ENCODE data around the gene UBE2I. TPM values are rescaled to one million over a fixed set of nuclear protein-coding genes. Genes with fewer than 3 reads are reported as not detected.

Gene UBE2I
- total RNA-seq, 4 donors from 2014 or later, result 55.4 to 110 (median 58.5) TPM

- intact Hi-C loops (cut with DNase I; ENCODE audit: low total_unique reads), result no loop called here
- no peak overlapping the region for H3K27ac ChIP-seq
- H3K9me3 ChIP-seq, result no peaks in the 10 kb centered on the region
- no peaks in the 10 kb centered on the region for H3K36me3 ChIP-seq
- no peak overlapping the region for H3K4me3 ChIP-seq
- no peak for DNase-seq
- peaks cover 61% of the 10 kb centered on the region for H3K27me3 ChIP-seq
- in situ Hi-C loops (cut with MboI; ENCODE audit: low pct_ligation_motif_present in 1 of 4, low pct_unique_long_range_greater_than_20kb in 1 of 4, low sequenced_read_pairs in 3 of 4), result no loop called here
- no peaks in the 10 kb centered on the region for H3K4me1 ChIP-seq
- TF ChIP-seq EP300 (IDR thresholded peaks at IDR 0.05; ENCODE audit: low read depth) (no peak), POLR2A (IDR thresholded peaks at IDR 0.05) (no peak), POLR2AphosphoS5 (IDR thresholded peaks at IDR 0.05) (no peak)
- TF ChIP-seq, protein P1, sequence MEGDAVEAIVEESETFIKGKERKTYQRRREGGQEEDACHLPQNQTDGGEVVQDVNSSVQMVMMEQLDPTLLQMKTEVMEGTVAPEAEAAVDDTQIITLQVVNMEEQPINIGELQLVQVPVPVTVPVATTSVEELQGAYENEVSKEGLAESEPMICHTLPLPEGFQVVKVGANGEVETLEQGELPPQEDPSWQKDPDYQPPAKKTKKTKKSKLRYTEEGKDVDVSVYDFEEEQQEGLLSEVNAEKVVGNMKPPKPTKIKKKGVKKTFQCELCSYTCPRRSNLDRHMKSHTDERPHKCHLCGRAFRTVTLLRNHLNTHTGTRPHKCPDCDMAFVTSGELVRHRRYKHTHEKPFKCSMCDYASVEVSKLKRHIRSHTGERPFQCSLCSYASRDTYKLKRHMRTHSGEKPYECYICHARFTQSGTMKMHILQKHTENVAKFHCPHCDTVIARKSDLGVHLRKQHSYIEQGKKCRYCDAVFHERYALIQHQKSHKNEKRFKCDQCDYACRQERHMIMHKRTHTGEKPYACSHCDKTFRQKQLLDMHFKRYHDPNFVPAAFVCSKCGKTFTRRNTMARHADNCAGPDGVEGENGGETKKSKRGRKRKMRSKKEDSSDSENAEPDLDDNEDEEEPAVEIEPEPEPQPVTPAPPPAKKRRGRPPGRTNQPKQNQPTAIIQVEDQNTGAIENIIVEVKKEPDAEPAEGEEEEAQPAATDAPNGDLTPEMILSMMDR (IDR thresholded peaks at IDR 0.05), result no peak
- WGBS, 2 donors (ENCODE audit: low coverage in 1 of 2), result 63% methylated on average over 11 of the region's 16 CpGs; no CpG with 5 or more reads in 1 of the 2 donors
Observed at GRCh38 chr16:1283996-1284616, 25.3 kb upstream of the UBE2I start.

DNA sequence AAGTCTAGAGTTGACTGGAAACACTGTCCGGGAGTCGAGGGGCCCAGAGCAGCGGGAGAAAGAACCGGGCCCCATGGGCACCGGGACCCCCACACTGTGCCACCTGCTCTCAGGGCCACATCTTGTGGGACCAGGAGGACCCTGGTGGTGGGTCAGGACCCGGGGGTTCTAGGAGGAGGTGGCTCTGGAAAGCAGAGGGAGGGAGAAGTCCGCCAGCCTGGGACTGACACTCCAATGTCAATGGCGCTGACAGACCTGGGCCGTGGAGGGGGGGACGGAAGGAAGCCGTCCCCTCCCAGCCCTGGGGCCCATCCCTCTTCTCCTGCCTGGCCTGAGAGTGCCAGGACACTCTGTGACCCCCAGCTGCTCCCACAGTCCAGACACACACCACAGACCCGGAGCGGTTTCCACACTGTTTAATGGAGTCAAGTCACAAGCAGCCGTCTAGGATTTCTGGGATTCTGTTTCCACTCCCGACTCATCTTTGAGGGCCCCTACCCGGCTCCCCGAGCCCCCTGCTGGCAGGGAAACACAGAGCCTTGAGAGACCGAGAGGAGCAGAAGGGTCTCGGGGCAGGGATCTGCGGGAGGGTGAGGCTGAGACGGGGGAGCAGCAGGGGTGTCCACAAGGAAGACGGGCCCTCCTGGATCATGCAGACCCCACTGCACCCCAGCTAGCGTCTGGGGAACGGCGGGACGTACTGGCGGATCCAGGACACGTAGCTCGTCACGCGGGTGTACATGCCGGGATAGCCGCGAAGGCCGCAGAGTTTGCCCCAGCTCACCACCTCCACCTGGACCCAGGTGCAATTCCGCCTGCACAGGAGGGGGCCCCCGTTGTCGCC lies 23.5 kb upstream of the UBE2I start:
- WGBS, 2 donors (ENCODE audit: low coverage in 1 of 2), result 69 to 70% methylated on average over 2 to 38 of the region's 38 CpGs
- peaks cover 0 to 7% (median 2%) of the 10 kb centered on the region in 4 donors for H3K4me1 ChIP-seq
- no peaks in the 10 kb centered on the region for H3K36me3 ChIP-seq
- DNase-seq, result no peak
- no peak overlapping the region for H3K4me3 ChIP-seq
- H3K27ac ChIP-seq, result no peak overlapping the region
- H3K9me3 ChIP-seq, result no peaks in the 10 kb centered on the region
- H3K27me3 ChIP-seq, result peaks cover 74% of the 10 kb centered on the region
- no peak for TF ChIP-seq POLR2A (IDR thresholded peaks at IDR 0.05)
- no peak for TF ChIP-seq EP300 (IDR thresholded peaks at IDR 0.05; ENCODE audit: low read depth)
- TF ChIP-seq, protein P1 (IDR thresholded peaks at IDR 0.05), result no peak
- TF ChIP-seq POLR2AphosphoS5 (IDR thresholded peaks at IDR 0.05), result no peak
- in situ Hi-C loops (cut with MboI; ENCODE audit: low pct_ligation_motif_present in 1 of 4, low pct_unique_long_range_greater_than_20kb in 1 of 4, low sequenced_read_pairs in 3 of 4), result no loop called here
- intact Hi-C loops (cut with DNase I; ENCODE audit: low total_unique reads), result no loop called here

DNA sequence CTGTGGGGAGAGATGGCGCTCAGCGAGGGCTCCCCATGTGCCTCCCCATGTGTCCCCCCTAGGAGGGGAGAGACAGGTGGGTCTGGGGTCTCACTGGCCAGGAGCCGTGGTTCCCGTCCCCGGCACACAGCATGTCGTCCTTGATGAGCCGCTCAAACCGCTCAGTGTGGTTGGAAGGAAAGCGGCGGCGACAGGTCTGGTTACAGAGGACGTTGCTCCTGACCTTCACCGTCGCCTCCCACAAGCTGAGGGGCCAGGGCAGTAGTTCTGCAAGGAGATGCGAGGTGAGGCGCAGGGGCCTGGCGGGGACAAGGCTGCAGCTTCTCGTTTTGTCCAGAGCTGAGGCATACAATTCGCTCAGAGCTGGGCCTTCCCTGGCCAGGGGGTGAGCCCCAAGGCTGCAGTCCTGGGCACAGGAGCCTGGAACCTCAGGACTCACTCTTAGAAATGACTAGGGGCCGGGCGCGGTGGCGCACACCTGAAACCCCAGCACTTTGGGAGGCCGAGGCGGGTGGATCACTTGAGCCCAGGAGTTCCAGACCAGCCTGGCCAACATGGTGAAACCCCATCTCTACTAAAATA lies 22.8 kb upstream of the UBE2I start:
- WGBS, 2 donors (ENCODE audit: low coverage in 1 of 2), result 82 to 95% methylated on average over 4 to 25 of the region's 25 CpGs
- in situ Hi-C loops (cut with MboI; ENCODE audit: low pct_ligation_motif_present in 1 of 4, low pct_unique_long_range_greater_than_20kb in 1 of 4, low sequenced_read_pairs in 3 of 4) (no loop called here), intact Hi-C loops (cut with DNase I; ENCODE audit: low total_unique reads) (no loop called here)
- Histone ChIP-seq H3K9me3 (no peaks in the 10 kb centered on the region), H3K4me3 (no peak overlapping the region), H3K36me3 (no peaks in the 10 kb centered on the region), H3K4me1 (peaks cover 0 to 10% (median 5%) of the 10 kb centered on the region in 4 donors), H3K27me3 (peaks cover 81% of the 10 kb centered on the region), H3K27ac (no peak overlapping the region)
- TF ChIP-seq, protein P1 (IDR thresholded peaks at IDR 0.05), result no peak
- no peak for TF ChIP-seq POLR2A (IDR thresholded peaks at IDR 0.05)
- TF ChIP-seq EP300 (IDR thresholded peaks at IDR 0.05; ENCODE audit: low read depth), result no peak
- TF ChIP-seq POLR2AphosphoS5 (IDR thresholded peaks at IDR 0.05), result no peak
- DNase-seq, result no peak

- H3K4me1 ChIP-seq, result peaks cover 0 to 10% (median 5%) of the 10 kb centered on the region in 4 donors
- WGBS, 2 donors (ENCODE audit: low coverage in 1 of 2), result 49% methylated on average over 38 of the region's 40 CpGs; no CpG with 5 or more reads in 1 of the 2 donors
- H3K4me3 ChIP-seq, result no peak overlapping the region
- no peak overlapping the region for H3K27ac ChIP-seq
- in situ Hi-C loops (cut with MboI; ENCODE audit: low pct_ligation_motif_present in 1 of 4, low pct_unique_long_range_greater_than_20kb in 1 of 4, low sequenced_read_pairs in 3 of 4) (no loop called here), intact Hi-C loops (cut with DNase I; ENCODE audit: low total_unique reads) (no loop called here)
- DNase-seq, result no peak
- H3K36me3 ChIP-seq, result no peaks in the 10 kb centered on the region
- H3K27me3 ChIP-seq, result peaks cover 83% of the 10 kb centered on the region
- no peaks in the 10 kb centered on the region for H3K9me3 ChIP-seq
- TF ChIP-seq POLR2AphosphoS5 (IDR thresholded peaks at IDR 0.05), result no peak
Observed at GRCh38 chr16:1287982-1288670, 21.3 kb upstream of the UBE2I start.

Data from transverse colon (tissue), 4 donors.